ENCODE results near the gene SENP3. TPM values are rescaled to one million over a fixed set of nuclear protein-coding genes. Genes with fewer than 3 reads are reported as not detected.

SENP3 gene
- total RNA-seq, 1 donor from 2014 or later = 92.0 TPM

DNA sequence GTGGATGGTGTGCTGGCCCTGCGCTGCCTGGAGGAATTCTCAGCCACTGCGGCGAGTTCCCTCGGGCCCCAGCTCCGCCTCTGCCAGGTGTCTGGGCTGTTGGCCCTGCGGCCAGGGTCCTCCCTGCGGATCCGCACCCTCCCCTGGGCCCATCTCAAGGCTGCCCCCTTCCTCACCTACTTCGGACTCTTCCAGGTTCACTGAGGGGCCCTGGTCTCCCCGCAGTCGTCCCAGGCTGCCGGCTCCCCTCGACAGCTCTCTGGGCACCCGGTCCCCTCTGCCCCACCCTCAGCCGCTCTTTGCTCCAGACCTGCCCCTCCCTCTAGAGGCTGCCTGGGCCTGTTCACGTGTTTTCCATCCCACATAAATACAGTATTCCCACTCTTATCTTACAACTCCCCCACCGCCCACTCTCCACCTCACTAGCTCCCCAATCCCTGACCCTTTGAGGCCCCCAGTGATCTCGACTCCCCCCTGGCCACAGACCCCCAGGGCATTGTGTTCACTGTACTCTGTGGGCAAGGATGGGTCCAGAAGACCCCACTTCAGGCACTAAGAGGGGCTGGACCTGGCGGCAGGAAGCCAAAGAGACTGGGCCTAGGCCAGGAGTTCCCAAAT lies 4.5 kb upstream of the SENP3 start:
- intact Hi-C loops (cut with DNase I) = no loop called here
- Histone ChIP-seq H3K4me1 (peaks cover 27 to 35% of the 10 kb centered on the region in 2 donors), H3K36me3 (peaks cover 0 to 7% of the 10 kb centered on the region in 2 donors), H3K9me3 (no peaks in the 10 kb centered on the region), H3K27ac (peak overlapping the region; percentile 90 to 97), H3K4me3 (no peak overlapping the region), H3K27me3 (no peaks in the 10 kb centered on the region)
- DNase-seq (ENCODE audit: low spot score in 2 of 2) = no peak
- no peak for TF ChIP-seq CTCF (IDR thresholded peaks at IDR 0.05)

DNA sequence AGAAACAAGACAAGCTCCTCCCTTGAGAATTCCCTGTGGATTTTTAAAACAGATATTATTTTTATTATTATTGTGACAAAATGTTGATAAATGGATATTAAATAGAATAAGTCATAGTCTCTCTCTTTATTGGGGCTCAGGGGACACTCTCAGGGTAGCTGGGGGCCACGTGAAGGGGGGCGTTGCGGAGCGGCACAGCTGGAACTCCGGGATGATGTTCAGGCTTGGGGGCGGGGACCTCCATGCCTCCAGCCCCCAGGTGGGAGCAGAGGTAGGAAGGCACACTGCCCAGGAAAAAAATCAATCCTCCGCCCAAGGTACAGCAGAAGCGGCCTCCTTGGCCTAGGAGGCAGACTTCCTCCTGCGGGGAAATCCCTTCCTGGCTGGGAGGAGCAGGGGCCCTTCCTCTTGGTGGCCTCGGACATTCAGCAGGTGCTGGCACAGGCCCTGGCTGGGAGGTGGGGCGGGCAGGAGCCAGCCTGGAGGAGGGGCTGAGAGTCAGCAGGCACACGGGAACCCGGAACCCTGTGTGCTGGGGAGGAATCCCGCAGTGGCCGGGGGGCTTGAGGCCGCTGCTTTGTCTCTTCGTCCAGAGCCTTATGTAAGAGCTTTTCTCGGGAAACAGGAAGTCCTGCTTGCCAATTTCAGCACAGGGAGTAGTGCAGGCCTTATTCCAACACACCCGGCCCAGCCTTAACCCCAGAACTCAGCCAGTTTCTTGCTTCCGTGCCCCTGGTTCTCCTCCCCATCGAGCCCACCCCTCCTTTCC lies 3.8 kb upstream of the SENP3 start:
- peak in 1 of 3 experiments; percentile 15 for TF ChIP-seq CTCF (IDR thresholded peaks at IDR 0.05)
- Histone ChIP-seq H3K9me3 (no peaks in the 10 kb centered on the region), H3K27ac (peak overlapping the region; percentile 90 to 97), H3K36me3 (peaks cover 0 to 7% of the 10 kb centered on the region in 2 donors), H3K4me1 (peaks cover 33 to 42% of the 10 kb centered on the region in 2 donors), H3K27me3 (no peaks in the 10 kb centered on the region), H3K4me3 (peak overlapping the region; percentile 53 to 92)
- DNase-seq (ENCODE audit: low spot score in 2 of 2) = peak; percentile 80 to 90
- intact Hi-C loops (cut with DNase I) = no loop called here

- peaks cover 39 to 50% of the 10 kb centered on the region in 2 donors for H3K4me1 ChIP-seq
- DNase-seq (ENCODE audit: low spot score in 2 of 2) = peak in 1 of 2 donors; percentile 75
These were observed 3.0 kb upstream of the SENP3 start, which contains the start of gene TNFSF13 for GRCh38 chr17:7558544-7559319. TSS of gene TNFSF13 (plus strand) at chr17:7558750. CDS start at chr17:7559040, 290 bp downstream.

GRCh38 chr17:7559320-7560171 lies 2.2 kb upstream of the SENP3 start:
- H3K4me1 ChIP-seq = peaks cover 39 to 54% of the 10 kb centered on the region in 2 donors
- intact Hi-C loops (cut with DNase I) = loop anchor here (2.0 kb wide), 2 partner anchors 123 to 155 kb away; partner anchors contain the start of gene TMEM256
- TF ChIP-seq CTCF (IDR thresholded peaks at IDR 0.05) = no peak
- no peaks in the 10 kb centered on the region for H3K9me3 ChIP-seq
- H3K27ac ChIP-seq = peak overlapping the region; percentile 90 to 97
- peak overlapping the region; percentile 53 to 92 for H3K4me3 ChIP-seq
- DNase-seq (ENCODE audit: low spot score in 2 of 2) = no peak
- H3K27me3 ChIP-seq = no peaks in the 10 kb centered on the region
- H3K36me3 ChIP-seq = peaks cover 14 to 15% of the 10 kb centered on the region in 2 donors

More at GRCh38 chr17:7558544-7559319, 3.0 kb upstream of the SENP3 start, which contains the start of gene TNFSF13:
- H3K4me3 ChIP-seq = peak within 1 kb of the TSS; percentile 53 to 92
- H3K36me3 ChIP-seq = peaks cover 6 to 7% of the 10 kb centered on the region in 2 donors
- intact Hi-C loops (cut with DNase I) = no loop called here
- H3K9me3 ChIP-seq = no peaks in the 10 kb centered on the region
- no peak for TF ChIP-seq CTCF (IDR thresholded peaks at IDR 0.05)
- H3K27me3 ChIP-seq = no peaks in the 10 kb centered on the region
- H3K27ac ChIP-seq = peak within 1 kb of the TSS; percentile 90 to 97

All from ascending aorta (tissue), 2 donors.